ENCODE measurements around the gene KSR1. TPM values are rescaled to one million over a fixed set of nuclear protein-coding genes. Genes with fewer than 3 reads are reported as not detected.

Gene KSR1
- total and polyA plus RNA-seq, 10 of the 15 experiments (the other 5 are each of a cell fraction or from before 2014, with no cell fraction given): 0.97 to 66.6 (median 22.9) TPM

GRCh38 chr17:27519550-27519949 lies 63.3 kb downstream of the KSR1 start (continued):
- TF ChIP-seq BCL3 (IDR thresholded peaks at IDR 0.05; ENCODE audit: borderline replicate concordance, insufficient read depth, low read depth, low read length, poor library complexity, severe bottlenecking) (peak; percentile 22), NFIC (IDR thresholded peaks at IDR 0.05; ENCODE audit: low read depth, low read length) (peak; percentile 66; the same call in 1 of the 2 replicates), RB1 (IDR thresholded peaks at IDR 0.05; ENCODE audit: borderline replicate concordance) (no peak), ZBTB4 (CRISPR knock-in tag; IDR thresholded peaks at IDR 0.05) (no peak), ZBTB11 (CRISPR knock-in tag; IDR thresholded peaks at IDR 0.05) (no peak), FOXM1 (IDR thresholded peaks at IDR 0.05; ENCODE audit: low read depth, low read length) (0 out of 2 replicates have a peak, but pooled peaks have one; percentile 16), YBX1 (IDR thresholded peaks at IDR 0.05) (no peak), ZNF217 (IDR thresholded peaks at IDR 0.05) (no peak), EP300 (IDR thresholded peaks at IDR 0.05; ENCODE audit: borderline replicate concordance in 1 of 2, control insufficient read depth in 1 of 2, low read depth in 2 of 2, low read length in 2 of 2) (no peak), SRF (IDR thresholded peaks at IDR 0.05; ENCODE audit: low read depth in 2 of 2, low read length in 2 of 2) (0 out of 4 replicates have a peak, but pooled peaks of 1 of the 2 experiments have one; percentile 12), RELA (IDR thresholded peaks at IDR 0.05; ENCODE audit: borderline replicate concordance, partially characterized antibody) (no peak), POLR2A (IDR thresholded peaks at IDR 0.05; ENCODE audit: low read depth, low read length) (no peak), RUNX3 (IDR thresholded peaks at IDR 0.05; ENCODE audit: low read length) (peak; percentile 88), POLR2AphosphoS5 (IDR thresholded peaks at IDR 0.05; ENCODE audit: low read length) (no peak), JUND (IDR thresholded peaks at IDR 0.05; ENCODE audit: low read depth, low read length) (no peak), RAD51 (IDR thresholded peaks at IDR 0.05) (no peak), ZZZ3 (IDR thresholded peaks at IDR 0.05; ENCODE audit: control insufficient read depth, insufficient read length, low read depth) (no peak), NFYB (IDR thresholded peaks at IDR 0.05; ENCODE audit: insufficient read depth, low read depth, low read length) (no peak), ZNF207 (IDR thresholded peaks at IDR 0.05; ENCODE audit: borderline replicate concordance) (no peak), SMARCA5 (IDR thresholded peaks at IDR 0.05) (no peak), ELK1 (IDR thresholded peaks at IDR 0.05; ENCODE audit: low read depth, low read length) (no peak), DPF2 (IDR thresholded peaks at IDR 0.05) (peak; percentile 47; the same call in 1 of the 2 replicates), ZNF384 (IDR thresholded peaks at IDR 0.05; ENCODE audit: borderline replicate concordance, low read depth, low read length) (no peak)

Data from GM12878 (cell line).